PC-9 (cell line): ENCODE results near the gene MCM3. TPM values are rescaled to one million over a fixed set of nuclear protein-coding genes. Genes with fewer than 3 reads are reported as not detected.

ENCODE experiments used
- BruUV-seq: library from RNA; stranded (reverse); fragments of 400-500 nt; replicated peaks from 2 replicates; lab custom pipeline; 2021; lab: Mats Ljungman, UMichigan
- CTCF ChIA-PET: fragments of 300-600 bp; sonication (Branson Sonifier 250); formaldehyde crosslinking; loops from one replicate; lab custom pipeline; 2022; ENCODE audit warnings: antibody characterized with exemption; lab: Charles Lee
- POLR2A ChIA-PET: fragments of 300-600 bp; sonication (Branson Sonifier 250); formaldehyde crosslinking; loops from one replicate; lab custom pipeline; 2022; ENCODE audit warnings: antibody characterized with exemption; ENCODE audit not compliant: unreplicated experiment; lab: Charles Lee
- DNase-seq, 2 experiments: peaks; one replicate each; pipeline versions ENCODE4 v3.0.0 to v3.0.0-alpha.2; 2015 to 2022; ENCODE audit warnings: mixed read lengths in 1 of 2
- H2AFZ ChIP-seq: fragments of 200-600 bp; sonication (generic); 2 replicates; pipeline ENCODE4 v1.8.1; 2017; ENCODE audit warnings: antibody characterized with exemption
- H3F3A ChIP-seq: fragments of 200-600 bp; sonication (generic); 2 replicates; pipeline ENCODE4 v1.8.1; 2017; ENCODE audit warnings: antibody characterized with exemption, mild to moderate bottlenecking, low read depth; ENCODE audit not compliant: insufficient read depth
- H3K27ac ChIP-seq: fragments of 200-600 bp; sonication (generic); 2 replicates; pipeline ENCODE4 v1.6.1; 2016; ENCODE audit warnings: mixed run types
- H3K27me3 ChIP-seq: fragments of 200-600 bp; sonication (generic); 2 replicates; pipeline ENCODE4 v1.6.1; 2016; ENCODE audit warnings: low read depth, mixed run types; ENCODE audit not compliant: insufficient read depth
- H3K36me3 ChIP-seq: fragments of 200-600 bp; sonication (generic); 2 replicates; pipeline ENCODE4 v1.6.1; 2016; ENCODE audit warnings: low read depth, mixed run types
- H3K4me1 ChIP-seq: fragments of 200-600 bp; sonication (generic); replicated peaks from 2 replicates; pipeline ENCODE4 v1.6.1; 2016; ENCODE audit warnings: mixed run types; ENCODE audit not compliant: insufficient read depth
- H3K4me2 ChIP-seq: fragments of 200-600 bp; sonication (generic); 2 replicates; pipeline ENCODE4 v1.6.1; 2017; ENCODE audit warnings: mixed run types
- H3K4me3 ChIP-seq: fragments of 200-600 bp; sonication (generic); 2 replicates; pipeline ENCODE4 v1.6.1; 2016; ENCODE audit warnings: mixed run types
- H3K79me2 ChIP-seq: fragments of 200-600 bp; sonication (generic); 2 replicates; pipeline ENCODE4 v1.6.1; 2017; ENCODE audit warnings: low read depth, mixed run types
- H3K9me2 ChIP-seq: fragments of 200-600 bp; sonication (generic); 2 replicates; pipeline ENCODE4 v1.8.1; 2017; ENCODE audit warnings: mild to moderate bottlenecking; ENCODE audit not compliant: insufficient read depth
- H3K9me3 ChIP-seq: fragments of 200-600 bp; sonication (generic); 2 replicates; pipeline ENCODE4 v1.8.1; 2016; ENCODE audit warnings: low read depth; ENCODE audit not compliant: insufficient read depth
- H4K20me1 ChIP-seq: fragments of 200-600 bp; sonication (generic); 2 replicates; pipeline ENCODE4 v1.8.1; 2017; ENCODE audit not compliant: insufficient read depth
- CTCF ChIP-seq: fragments of 200-600 bp; sonication (generic); conservative IDR thresholded peaks from 2 replicates; pipeline ENCODE4 v1.6.1; 2017; ENCODE audit warnings: mixed run types, antibody characterized with exemption, mild to moderate bottlenecking, moderate library complexity
- EZH2 ChIP-seq: fragments of 200-600 bp; sonication (generic); IDR thresholded peaks from 2 replicates; pipeline ENCODE4 v1.8.0; 2017; ENCODE audit warnings: antibody characterized with exemption, low read depth
- intact Hi-C: fragments of 100-400 bp; cut with micrococcal nuclease; formaldehyde crosslinking; loops from one replicate; pipeline ENCODE4 v1.10.0; 2022; ENCODE audit not compliant: unreplicated experiment
- total RNA-seq: library from RNA; stranded (reverse); gene quantifications from 2 replicates; pipeline ENCODE4 v1.2.3, GENCODE V29; 2021

The MCM3 gene
- total RNA-seq, 1 experiment from 2014 or later, result 111 TPM

- no peak overlapping the region for H3K4me3 ChIP-seq
- CTCF ChIA-PET, result no interaction called here
- H3K4me1 ChIP-seq, result no peaks in the 10 kb centered on the region
- intact Hi-C loops, result no loop called here
- no peaks in the 10 kb centered on the region for H3K27me3 ChIP-seq
- no peaks in the 10 kb centered on the region for H3F3A ChIP-seq
- no peaks in the 10 kb centered on the region for H3K9me3 ChIP-seq
- no peak overlapping the region for H3K4me2 ChIP-seq
- no peaks in the 10 kb centered on the region for H3K79me2 ChIP-seq
- POLR2A ChIA-PET, result no interaction called here
- no peak overlapping the region for H2AFZ ChIP-seq
- H4K20me1 ChIP-seq, result no peaks in the 10 kb centered on the region
- no peak for DNase-seq
- no peaks in the 10 kb centered on the region for H3K9me2 ChIP-seq
- H3K27ac ChIP-seq, result no peak overlapping the region
- BruUV-seq, result no TSS peak
- H3K36me3 ChIP-seq, result no peaks in the 10 kb centered on the region
- TF ChIP-seq CTCF, result no peak
Measured at GRCh38 chr6:52304983-52305390, 20.4 kb upstream of the MCM3 start.

GRCh38 chr6:52303178-52303577 lies 18.6 kb upstream of the MCM3 start:
- no peak overlapping the region for H3K4me3 ChIP-seq
- no peaks in the 10 kb centered on the region for H3K36me3 ChIP-seq
- TF ChIP-seq EZH2 (no peak), CTCF (no peak)
- no peaks in the 10 kb centered on the region for H3K27me3 ChIP-seq
- H3K9me2 ChIP-seq, result no peaks in the 10 kb centered on the region
- no peak overlapping the region for H2AFZ ChIP-seq
- H3K4me2 ChIP-seq, result no peak overlapping the region
- no peak overlapping the region for H3K27ac ChIP-seq
- no TSS peak for BruUV-seq
- H3F3A ChIP-seq, result no peaks in the 10 kb centered on the region
- no peaks in the 10 kb centered on the region for H3K4me1 ChIP-seq
- ChIA-PET POLR2A (interaction anchor here (0.7 kb wide), 1 partner anchor 1038 kb away, joined by 3 read pairs; no protein-coding TSS in a partner anchor), CTCF (no interaction called here)
- no peaks in the 10 kb centered on the region for H3K9me3 ChIP-seq
- H3K79me2 ChIP-seq, result no peaks in the 10 kb centered on the region
- DNase-seq, result no peak
- intact Hi-C loops, result no loop called here
- no peaks in the 10 kb centered on the region for H4K20me1 ChIP-seq

- Histone ChIP-seq H3K27ac (no peak overlapping the region), H3K4me1 (no peaks in the 10 kb centered on the region), H3K36me3 (no peaks in the 10 kb centered on the region), H2AFZ (no peak overlapping the region), H3K79me2 (no peaks in the 10 kb centered on the region), H3K9me2 (no peaks in the 10 kb centered on the region), H3K4me3 (no peak overlapping the region), H3K27me3 (no peaks in the 10 kb centered on the region), H3F3A (no peaks in the 10 kb centered on the region), H3K9me3 (no peaks in the 10 kb centered on the region), H3K4me2 (no peak overlapping the region), H4K20me1 (no peaks in the 10 kb centered on the region)
- TF ChIP-seq EZH2 (no peak), CTCF (no peak)
- ChIA-PET POLR2A (no interaction called here), CTCF (no interaction called here)
- DNase-seq, result no peak
- BruUV-seq, result no TSS peak
- intact Hi-C loops, result no loop called here
Measured at GRCh38 chr6:52301326-52301725, 16.8 kb upstream of the MCM3 start.
